HFF-Myc (cell line): ENCODE data around the gene RPL7A.
"Not testable (repeated sequence)": the region's sequence is repeated elsewhere in the genome, so short reads cannot be mapped to it uniquely, and the experiment has no call there.

Experiments
- DNase-seq: peaks from one replicate; pipeline ENCODE4 v3.0.0-alpha.2; 2011; ENCODE audit warnings: low read depth; ENCODE audit errors: extremely low read depth
- H3K4me3 ChIP-seq: replicated peaks from 2 replicates; pipeline ENCODE4 v1.5.1; 2011; ENCODE audit warnings: low read depth, mild to moderate bottlenecking, control low read depth, low read length
- CTCF ChIP-seq: IDR thresholded peaks from 2 replicates; pipeline ENCODE4 v1.5.1; 2012; ENCODE audit warnings: mild to moderate bottlenecking, low read depth, low read length, control low read depth; ENCODE audit errors: missing control alignments

RPL7A gene

GRCh38 chr9:133334161-133334560 is 13.9 kb upstream of the RPL7A start:
- TF ChIP-seq CTCF, result no peak
- peak overlapping the region; percentile 97 for H3K4me3 ChIP-seq
- DNase-seq, result no peak

DNA sequence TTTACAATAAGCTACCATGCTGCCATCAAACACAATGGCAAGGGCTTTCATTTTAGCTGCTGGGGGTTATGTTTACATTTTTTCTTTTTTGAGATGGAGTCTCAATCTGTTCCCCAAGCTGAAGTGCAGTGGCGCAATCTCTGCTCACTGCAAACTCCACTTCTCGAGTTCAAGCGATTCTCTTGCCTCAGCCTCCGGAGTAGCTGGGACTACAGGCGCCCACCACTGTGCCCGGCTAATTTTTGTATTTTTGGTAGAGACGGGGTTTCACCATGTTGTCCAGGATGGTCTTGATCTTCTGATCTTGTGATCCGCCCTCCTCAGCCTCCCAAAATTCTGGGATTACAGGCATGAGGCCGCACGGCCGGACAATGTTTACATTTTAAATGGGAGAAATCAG is 13.1 kb upstream of the RPL7A start:
- not testable (repeated sequence) for DNase-seq
- H3K4me3 ChIP-seq, result peak overlapping the region; percentile 97

GRCh38 chr9:133335924-133336811 is 11.8 kb upstream of the RPL7A start, which contains the start of gene SURF6:
Gene SURF6 (minus strand): TSS chr9:133336188. CDS start chr9:133336132, 56 bp downstream.
- peak; percentile 56 for DNase-seq
- TF ChIP-seq CTCF, result no peak
- peak within 1 kb of the TSS; percentile 97 for H3K4me3 ChIP-seq

GRCh38 chr9:133339641-133340040 is 8.4 kb upstream of the RPL7A start:
- DNase-seq, result no peak
- no peak overlapping the region for H3K4me3 ChIP-seq
- no peak for TF ChIP-seq CTCF

- no peak for TF ChIP-seq CTCF
- no peak overlapping the region for H3K4me3 ChIP-seq
- DNase-seq, result no peak
These were observed 7.8 kb upstream of the RPL7A start for GRCh38 chr9:133340256-133340655.

DNA sequence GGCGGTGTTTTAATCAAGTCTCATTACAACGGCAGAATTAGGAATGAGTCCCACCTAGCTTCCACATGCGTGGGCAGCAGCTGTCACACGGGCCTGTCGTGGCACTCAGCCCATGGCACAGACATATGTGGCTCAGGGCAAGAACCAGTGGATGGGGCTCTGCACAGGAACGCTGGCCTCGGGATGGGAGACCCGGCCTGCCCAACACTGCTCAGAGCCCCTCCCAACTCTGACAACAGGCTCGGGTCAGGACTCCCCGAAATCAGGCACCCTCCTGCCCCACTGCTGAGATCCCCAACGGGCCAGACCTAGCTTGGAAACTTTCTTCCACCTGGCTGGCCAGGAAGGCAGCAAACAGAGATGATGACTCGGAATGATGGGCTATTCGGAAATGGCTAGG is 7.1 kb upstream of the RPL7A start:
- no peak overlapping the region for H3K4me3 ChIP-seq
- no peak for DNase-seq
- TF ChIP-seq CTCF, result no peak

DNA sequence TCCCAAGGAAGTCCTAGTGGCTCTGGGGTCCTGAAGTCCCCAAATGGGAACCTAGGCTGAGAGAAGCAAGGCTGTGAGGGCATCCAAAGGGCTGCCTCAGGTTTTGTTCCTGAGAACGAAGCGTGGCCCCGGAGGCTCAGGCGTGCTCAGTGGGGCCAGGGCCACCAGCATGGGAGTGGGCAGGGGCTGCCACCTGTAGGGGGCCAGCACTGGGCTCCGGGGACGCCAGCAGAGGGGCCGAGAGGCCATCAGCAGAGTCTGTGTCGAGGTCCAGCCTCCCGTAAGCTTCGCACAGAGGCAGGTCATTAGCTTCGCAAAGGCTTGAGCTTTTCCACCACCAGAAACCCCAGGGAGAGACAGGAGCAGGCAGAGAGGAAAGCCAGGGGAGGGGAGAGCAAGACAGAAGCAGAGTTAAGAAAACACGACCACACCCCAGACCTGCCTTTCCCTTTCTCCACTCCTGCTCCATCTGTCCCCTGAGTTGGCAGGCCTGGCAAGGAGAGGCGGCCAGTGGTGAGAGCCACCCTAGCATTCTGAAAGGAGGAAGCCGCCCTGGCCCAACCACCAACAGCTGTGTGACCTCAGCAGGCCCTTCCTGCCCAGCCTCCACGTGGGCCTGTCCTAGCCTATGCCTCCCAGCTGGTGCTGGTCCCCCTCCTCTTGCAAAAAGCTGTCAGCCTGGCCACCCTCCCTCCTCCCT is 6.5 kb upstream of the RPL7A start:
- DNase-seq, result no peak
- no peak for TF ChIP-seq CTCF
- H3K4me3 ChIP-seq, result no peak overlapping the region
